Neutrophil (primary cell): ENCODE data around the gene CCDC3.

Source experiments
- H3K27ac ChIP-seq: fragments of 200-600 bp; sonication (generic); 2 replicates; pipeline ENCODE4 v1.5.1; 2016; ENCODE audit warnings: mild to moderate bottlenecking, moderate library complexity
- H3K27me3 ChIP-seq: fragments of 200-600 bp; sonication (generic); 2 replicates; pipeline ENCODE4 v1.6.0; 2016; ENCODE audit warnings: mild to moderate bottlenecking
- H3K36me3 ChIP-seq: fragments of 200-600 bp; sonication (generic); 2 replicates; pipeline ENCODE4 v1.5.1; 2017
- H3K4me1 ChIP-seq, 2 experiments: fragments of 200-600 bp in 1 of 2; sonication (generic) in 1 of 2; 1 replicate in 1 of 2; 2 replicates in 1 of 2; pipeline versions ENCODE4 v1.5.1 to v1.6.1; 2013 to 2016; ENCODE audit warnings: low read depth in 1 of 2, low read length in 1 of 2, mild to moderate bottlenecking in 1 of 2, moderate library complexity in 1 of 2; ENCODE audit not compliant: control insufficient read depth in 1 of 2, insufficient read depth in 1 of 2
- H3K4me3 ChIP-seq, 2 experiments: fragments of 200-600 bp in 1 of 2; sonication (generic) in 1 of 2; 1 replicate in 1 of 2; 2 replicates in 1 of 2; pipeline ENCODE4 v1.5.1; 2013 to 2016; ENCODE audit warnings: low read depth in 1 of 2, low read length in 1 of 2, mild to moderate bottlenecking in 1 of 2, moderate library complexity in 1 of 2
- H3K9me3 ChIP-seq: fragments of 200-600 bp; sonication (generic); 2 replicates; pipeline ENCODE4 v1.5.1; 2016
- TF ChIP-seq, protein P1 (sequence below): fragments of 200-600 bp; sonication (generic); IDR thresholded peaks from 2 replicates; pipeline ENCODE4 v1.5.1; 2016; ENCODE audit warnings: antibody characterized with exemption

Gene CCDC3

DNA sequence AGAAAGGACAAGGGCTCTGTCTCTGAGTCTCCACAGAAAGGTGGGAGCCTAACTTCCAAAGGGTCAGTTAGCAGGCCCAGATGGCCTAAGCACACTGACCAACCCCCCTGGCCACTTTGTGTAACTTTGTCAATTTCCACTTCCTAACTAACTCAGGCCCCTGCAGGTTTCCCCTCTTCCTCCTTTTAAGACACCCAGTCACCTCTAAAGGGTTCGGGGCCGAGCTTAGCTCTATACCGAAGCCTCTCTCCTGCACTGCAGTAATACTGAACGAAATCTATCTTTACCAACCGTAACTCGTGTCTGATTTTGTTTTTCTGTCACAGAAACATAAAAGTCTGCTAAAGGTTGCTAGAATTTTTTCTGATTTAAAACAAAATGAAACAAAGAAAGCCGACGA, 44.4 kb downstream of the CCDC3 start:
- Histone ChIP-seq H3K27ac (no peak overlapping the region), H3K27me3 (no peaks in the 10 kb centered on the region), H3K9me3 (no peaks in the 10 kb centered on the region), H3K4me1 (no peaks in the 10 kb centered on the region), H3K4me3 (no peak overlapping the region), H3K36me3 (no peaks in the 10 kb centered on the region)
- TF ChIP-seq, protein P1, sequence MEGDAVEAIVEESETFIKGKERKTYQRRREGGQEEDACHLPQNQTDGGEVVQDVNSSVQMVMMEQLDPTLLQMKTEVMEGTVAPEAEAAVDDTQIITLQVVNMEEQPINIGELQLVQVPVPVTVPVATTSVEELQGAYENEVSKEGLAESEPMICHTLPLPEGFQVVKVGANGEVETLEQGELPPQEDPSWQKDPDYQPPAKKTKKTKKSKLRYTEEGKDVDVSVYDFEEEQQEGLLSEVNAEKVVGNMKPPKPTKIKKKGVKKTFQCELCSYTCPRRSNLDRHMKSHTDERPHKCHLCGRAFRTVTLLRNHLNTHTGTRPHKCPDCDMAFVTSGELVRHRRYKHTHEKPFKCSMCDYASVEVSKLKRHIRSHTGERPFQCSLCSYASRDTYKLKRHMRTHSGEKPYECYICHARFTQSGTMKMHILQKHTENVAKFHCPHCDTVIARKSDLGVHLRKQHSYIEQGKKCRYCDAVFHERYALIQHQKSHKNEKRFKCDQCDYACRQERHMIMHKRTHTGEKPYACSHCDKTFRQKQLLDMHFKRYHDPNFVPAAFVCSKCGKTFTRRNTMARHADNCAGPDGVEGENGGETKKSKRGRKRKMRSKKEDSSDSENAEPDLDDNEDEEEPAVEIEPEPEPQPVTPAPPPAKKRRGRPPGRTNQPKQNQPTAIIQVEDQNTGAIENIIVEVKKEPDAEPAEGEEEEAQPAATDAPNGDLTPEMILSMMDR, result no peak

DNA sequence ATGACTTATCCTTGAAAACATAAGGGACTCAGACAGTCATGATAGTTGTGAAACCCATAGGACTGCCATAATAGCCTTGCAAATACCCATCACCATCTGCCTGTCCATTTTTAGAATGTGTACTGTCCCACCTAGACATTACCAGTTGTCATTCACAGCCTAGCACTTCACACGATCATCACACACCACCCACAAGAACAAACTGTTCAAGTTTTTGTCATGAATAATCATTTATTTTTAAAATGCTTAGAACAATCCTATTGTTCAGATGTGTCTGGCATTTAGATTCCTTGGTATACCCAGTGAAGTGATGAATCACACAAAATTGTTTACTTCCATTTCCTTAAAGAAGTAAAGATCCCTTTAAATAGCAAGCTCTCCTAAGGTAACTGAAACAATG, 46.6 kb downstream of the CCDC3 start:
- H3K27me3 ChIP-seq, result no peaks in the 10 kb centered on the region
- no peaks in the 10 kb centered on the region for H3K36me3 ChIP-seq
- H3K4me3 ChIP-seq, result no peak overlapping the region
- H3K9me3 ChIP-seq, result no peaks in the 10 kb centered on the region
- H3K4me1 ChIP-seq, result no peaks in the 10 kb centered on the region
- TF ChIP-seq, protein P1, result no peak
- H3K27ac ChIP-seq, result no peak overlapping the region

DNA sequence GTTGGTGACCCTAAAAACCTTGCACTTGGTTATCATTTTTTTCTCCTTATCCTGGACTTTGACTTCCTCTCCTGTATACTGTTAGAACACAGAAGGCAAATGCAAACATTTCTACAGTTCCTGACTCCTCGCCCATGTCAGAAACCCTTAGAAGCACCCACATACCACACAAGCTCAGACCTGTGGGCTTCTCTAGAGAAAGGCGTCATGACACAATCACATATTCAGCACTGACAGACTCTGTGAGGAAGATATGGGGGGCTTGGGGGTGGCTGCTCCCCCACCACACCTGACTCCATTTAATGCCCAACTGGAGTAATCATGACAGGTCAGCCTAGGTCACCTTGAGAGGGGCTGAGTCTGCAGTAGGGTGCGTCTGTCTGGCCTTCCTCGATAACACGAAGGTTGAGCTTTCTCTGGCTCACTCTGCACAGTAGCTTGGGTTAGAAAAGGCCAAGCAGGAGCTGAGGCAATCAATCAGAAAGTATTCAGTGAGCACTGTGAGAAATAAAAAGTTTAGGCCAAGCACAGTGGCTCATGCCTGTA, 50.9 kb downstream of the CCDC3 start:
- TF ChIP-seq, protein P1, result no peak
- Histone ChIP-seq H3K36me3 (no peaks in the 10 kb centered on the region), H3K27me3 (no peaks in the 10 kb centered on the region), H3K9me3 (no peaks in the 10 kb centered on the region), H3K27ac (no peak overlapping the region), H3K4me1 (no peaks in the 10 kb centered on the region), H3K4me3 (no peak overlapping the region)

DNA sequence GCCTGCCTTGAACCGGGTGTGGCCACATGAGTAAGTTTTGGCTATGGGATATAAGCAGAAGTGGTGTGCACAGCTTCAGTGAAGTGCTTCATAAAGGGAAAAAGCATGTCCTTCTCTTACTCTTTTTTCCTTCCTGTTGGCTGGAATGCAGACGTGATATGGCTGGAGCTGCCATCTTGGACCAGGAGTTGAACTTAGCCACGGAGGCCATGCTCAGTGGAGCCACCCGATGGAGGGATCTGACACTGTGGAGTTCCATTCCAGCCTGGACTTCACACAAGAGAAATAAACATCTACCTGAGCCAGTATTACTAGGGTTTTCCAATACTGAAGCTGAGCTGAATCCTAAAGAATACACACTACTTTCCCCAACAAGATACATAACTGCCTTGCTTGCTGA, 52.3 kb downstream of the CCDC3 start:
- TF ChIP-seq, protein P1, result no peak
- Histone ChIP-seq H3K36me3 (no peaks in the 10 kb centered on the region), H3K9me3 (no peaks in the 10 kb centered on the region), H3K4me1 (no peaks in the 10 kb centered on the region), H3K4me3 (no peak overlapping the region), H3K27me3 (no peaks in the 10 kb centered on the region), H3K27ac (no peak overlapping the region)

DNA sequence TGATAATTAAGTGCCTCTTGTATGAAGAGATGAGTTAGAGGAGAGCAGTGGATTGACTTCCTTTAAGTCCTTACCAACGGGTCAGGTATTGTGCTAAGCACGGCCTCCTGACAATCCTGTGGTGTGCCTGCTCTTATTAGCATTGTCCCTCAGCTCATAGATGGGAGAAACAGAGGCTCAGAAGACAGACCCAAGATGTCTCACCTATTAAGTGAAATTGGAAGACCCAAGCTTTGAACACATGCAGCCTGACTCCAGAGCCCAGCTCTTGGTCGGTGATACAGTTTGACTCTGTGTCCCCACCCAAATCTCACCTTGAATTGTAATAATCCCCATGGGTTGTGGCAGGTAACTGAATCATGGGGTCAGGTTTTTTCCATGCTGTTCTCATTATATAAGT, 53.8 kb downstream of the CCDC3 start:
- H3K9me3 ChIP-seq, result no peaks in the 10 kb centered on the region

More for the DNA sequence above, 53.8 kb downstream of the CCDC3 start:
- TF ChIP-seq, protein P1, result no peak
- no peak overlapping the region for H3K4me3 ChIP-seq
- no peaks in the 10 kb centered on the region for H3K27me3 ChIP-seq
- H3K27ac ChIP-seq, result no peak overlapping the region
- H3K4me1 ChIP-seq, result no peaks in the 10 kb centered on the region
- H3K36me3 ChIP-seq, result no peaks in the 10 kb centered on the region
